Thymus (tissue), 11 donors: ENCODE data around the gene FGD3. TPM values are rescaled to one million over a fixed set of nuclear protein-coding genes. Genes with fewer than 3 reads are reported as not detected.

ENCODE experiments used
- DNase-seq, 9 donors: peaks; one replicate each; pipeline ENCODE4 v3.0.0-alpha.2; 2013; ENCODE audit warnings: low spot score in 9 of 9, low read depth in 6 of 9, missing footprints in 1 of 9
- H3K27ac ChIP-seq, 2 donors: one replicate each; pipeline ENCODE4 v1.5.1; 2013; ENCODE audit warnings: control low read depth in 1 of 2, low read depth in 1 of 2, low read length in 1 of 2, mild to moderate bottlenecking in 1 of 2, moderate library complexity in 1 of 2
- H3K27me3 ChIP-seq, 2 donors: one replicate each; pipeline ENCODE4 v1.5.1; 2013; ENCODE audit warnings: low read length in 1 of 2; ENCODE audit not compliant: control insufficient read depth in 2 of 2, insufficient read depth in 1 of 2
- H3K36me3 ChIP-seq, 2 donors: one replicate each; pipeline ENCODE4 v1.5.1; 2013; ENCODE audit warnings: low read length in 1 of 2, mild to moderate bottlenecking in 1 of 2, moderate library complexity in 1 of 2; ENCODE audit not compliant: control insufficient read depth in 2 of 2, insufficient read depth in 2 of 2
- H3K4me1 ChIP-seq, 2 donors: one replicate each; pipeline ENCODE4 v1.5.1; 2013; ENCODE audit warnings: low read length in 2 of 2; ENCODE audit not compliant: control insufficient read depth in 2 of 2, insufficient read depth in 2 of 2
- H3K4me3 ChIP-seq, 2 donors: one replicate each; pipeline ENCODE4 v1.5.1; 2013; ENCODE audit warnings: low read length in 2 of 2, control low read depth in 1 of 2, mild to moderate bottlenecking in 1 of 2
- H3K9me3 ChIP-seq, 2 donors: one replicate each; pipeline ENCODE4 v1.5.1; 2013; ENCODE audit warnings: low read length in 1 of 2, mild to moderate bottlenecking in 1 of 2; ENCODE audit not compliant: control insufficient read depth in 2 of 2, insufficient read depth in 1 of 2
- WGBS: extraction: QIAGEN DNeasy Blood & Tissue Kit; methylation state at CpG from one replicate; pipeline ENCODE4 v1.1.7; 2013; 5-methylcytosine and 5-hydroxymethylcytosine counted together
- polyA plus RNA-seq: library from polyadenylated mRNA; stranded (reverse); fragments of 200-250 nt; gene quantifications from one replicate; pipeline ENCODE4 v1.2.3, GENCODE V29; 2013
- total RNA-seq: library from RNA; stranded (reverse); fragments of 120-200 nt; gene quantifications from one replicate; pipeline ENCODE4 v1.2.4, GENCODE V29; 2013
- donor health status: healthy.

The FGD3 gene
- total and polyA plus RNA-seq, 2 donors, result 35.7 to 48.9 TPM

- WGBS, result 91% methylated on average over 13 of the region's 13 CpGs
- Histone ChIP-seq H3K27me3 (no peaks in the 10 kb centered on the region), H3K27ac (no peak overlapping the region), H3K4me3 (no peak overlapping the region), H3K4me1 (peaks cover 5 to 11% of the 10 kb centered on the region in 2 donors), H3K9me3 (no peaks in the 10 kb centered on the region), H3K36me3 (peaks cover 37 to 38% of the 10 kb centered on the region in 2 donors)
- no peak for DNase-seq
Measured at GRCh38 chr9:93079371-93079770, 132.0 kb downstream of the FGD3 start.

GRCh38 chr9:93080406-93080805 lies 133.1 kb downstream of the FGD3 start:
- H3K4me1 ChIP-seq, result peaks cover 5 to 11% of the 10 kb centered on the region in 2 donors
- no peak overlapping the region for H3K27ac ChIP-seq
- over 99% methylated on average over 9 of the region's 9 CpGs for WGBS
- peaks cover 44 to 45% of the 10 kb centered on the region in 2 donors for H3K36me3 ChIP-seq
- no peaks in the 10 kb centered on the region for H3K9me3 ChIP-seq
- H3K27me3 ChIP-seq, result no peaks in the 10 kb centered on the region
- no peak for DNase-seq
- H3K4me3 ChIP-seq, result no peak overlapping the region

- Histone ChIP-seq H3K4me3 (no peak overlapping the region), H3K27ac (no peak overlapping the region)
Measured at GRCh38 chr9:93081081-93081529, 133.8 kb downstream of the FGD3 start.

DNA sequence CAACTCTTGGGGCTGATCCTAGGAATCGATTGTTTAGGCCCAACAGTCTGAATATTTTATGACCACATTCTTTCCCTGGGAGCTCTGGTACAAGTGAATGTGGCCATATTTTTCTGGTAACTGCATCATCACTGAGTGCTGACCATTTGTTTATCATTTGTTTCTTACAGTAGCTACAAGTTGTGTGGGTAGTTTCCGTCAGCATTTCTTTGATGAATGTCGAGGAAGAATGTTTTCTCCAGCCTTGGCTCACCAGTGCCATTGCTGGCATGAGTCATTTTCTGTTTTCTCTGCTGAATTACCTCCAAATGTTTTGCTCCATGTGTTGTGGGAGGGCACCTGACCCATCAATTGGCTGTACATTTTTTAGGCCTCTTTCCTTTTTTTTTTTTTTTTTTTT lies 134.6 kb downstream of the FGD3 start:
- no peak overlapping the region for H3K4me3 ChIP-seq
- WGBS, result 96% methylated on average over 3 of the region's 3 CpGs
- DNase-seq, result no peak
- H3K9me3 ChIP-seq, result peaks cover 2 to 3% of the 10 kb centered on the region in 2 donors
- H3K4me1 ChIP-seq, result peaks cover 5 to 11% of the 10 kb centered on the region in 2 donors
- no peak overlapping the region for H3K27ac ChIP-seq
- peaks cover 47 to 50% of the 10 kb centered on the region in 2 donors for H3K36me3 ChIP-seq
- H3K27me3 ChIP-seq, result no peaks in the 10 kb centered on the region

More at GRCh38 chr9:93081081-93081529, 133.8 kb downstream of the FGD3 start:
- peaks cover 5 to 11% of the 10 kb centered on the region in 2 donors for H3K4me1 ChIP-seq
- no peak for DNase-seq
- H3K36me3 ChIP-seq, result peaks cover 44 to 49% of the 10 kb centered on the region in 2 donors
- H3K9me3 ChIP-seq, result peaks cover 2 to 3% of the 10 kb centered on the region in 2 donors
- H3K27me3 ChIP-seq, result no peaks in the 10 kb centered on the region
- WGBS, result 98% methylated on average over 10 of the region's 10 CpGs

DNA sequence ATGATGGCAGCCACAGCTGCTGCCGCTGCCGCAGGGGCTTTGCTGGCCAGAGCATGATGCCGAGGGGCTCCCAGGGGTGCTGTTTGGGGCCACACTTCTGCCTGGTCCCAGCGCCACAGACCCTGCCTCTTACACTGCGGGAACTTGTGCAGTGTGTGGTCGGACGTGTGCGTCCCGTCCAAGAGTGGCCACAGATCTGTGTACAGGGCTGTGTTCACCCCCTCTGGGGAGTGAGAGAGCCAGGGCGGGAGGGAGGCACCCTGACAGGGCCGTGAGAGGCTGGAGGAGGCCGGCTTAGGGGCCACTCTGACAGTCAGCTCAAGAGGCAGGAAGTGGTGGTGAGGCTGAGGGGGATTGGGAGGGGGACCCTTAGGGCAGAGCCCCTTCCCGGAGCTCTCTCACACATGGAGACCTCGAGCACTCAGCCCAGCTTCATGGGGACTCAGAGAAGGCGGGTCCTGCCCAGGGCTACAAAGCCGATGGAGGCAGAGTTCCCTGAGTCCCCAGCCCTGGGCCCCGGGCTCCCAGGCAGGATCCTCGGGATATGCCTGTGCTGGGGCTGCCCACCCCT lies 135.6 kb downstream of the FGD3 start:
- H3K36me3 ChIP-seq, result peaks cover 48 to 49% of the 10 kb centered on the region in 2 donors
- H3K27ac ChIP-seq, result no peak overlapping the region
- peaks cover 5 to 11% of the 10 kb centered on the region in 2 donors for H3K4me1 ChIP-seq
- WGBS, result 41% methylated on average over 18 of the region's 18 CpGs
- peak in 1 of 9 donors; percentile 52 for DNase-seq
- no peaks in the 10 kb centered on the region for H3K27me3 ChIP-seq
- H3K4me3 ChIP-seq, result no peak overlapping the region
- peaks cover 2 to 3% of the 10 kb centered on the region in 2 donors for H3K9me3 ChIP-seq

DNA sequence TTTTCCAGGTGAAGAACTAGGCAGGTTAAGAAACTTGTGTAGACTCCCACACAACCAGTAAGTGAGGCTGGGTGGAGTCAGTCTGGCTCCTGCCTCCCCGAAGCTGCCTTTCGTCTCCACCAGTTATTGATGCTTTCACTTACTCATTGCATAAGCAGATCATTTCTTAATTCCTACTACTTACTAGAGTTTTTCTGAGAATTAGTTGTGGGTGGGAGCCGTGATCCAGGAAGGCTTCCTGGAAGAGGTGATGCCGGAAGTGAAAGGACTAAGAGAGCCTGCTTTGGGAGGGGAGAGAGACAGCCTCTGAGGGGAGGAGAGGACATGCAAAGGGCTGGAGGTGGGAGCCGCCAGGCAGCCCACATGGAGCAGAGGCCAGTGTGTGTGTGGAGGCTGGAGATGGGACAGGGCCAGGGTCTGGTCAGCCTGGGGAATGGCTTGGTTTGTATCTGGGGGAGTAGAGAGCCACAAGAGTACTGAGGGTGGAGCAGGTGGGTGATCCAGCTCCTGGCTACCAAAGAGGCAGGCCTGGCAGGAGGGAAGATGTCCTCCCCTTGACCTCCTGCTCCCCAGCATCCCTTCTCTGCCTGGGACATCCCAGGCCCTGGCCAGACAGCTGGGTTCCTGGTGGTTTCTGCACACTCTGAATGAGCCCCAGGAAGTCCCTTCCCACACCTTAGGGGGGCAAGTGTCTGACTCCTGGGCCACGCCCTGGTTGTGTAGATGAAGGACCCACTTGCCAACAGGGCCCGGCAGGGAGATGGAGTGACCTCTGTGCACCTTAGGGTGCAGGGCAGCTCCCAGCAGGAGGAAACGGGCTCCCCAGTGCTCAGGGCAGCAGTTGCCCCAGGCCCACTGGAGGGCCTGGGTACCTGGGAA lies 136.5 kb downstream of the FGD3 start:
- no peak for DNase-seq
- H3K9me3 ChIP-seq, result peaks cover 2 to 3% of the 10 kb centered on the region in 2 donors
- peaks cover 5 to 11% of the 10 kb centered on the region in 2 donors for H3K4me1 ChIP-seq
- H3K27ac ChIP-seq, result no peak overlapping the region
- H3K27me3 ChIP-seq, result no peaks in the 10 kb centered on the region
- WGBS, result 96% methylated on average over 8 of the region's 8 CpGs
- no peak overlapping the region for H3K4me3 ChIP-seq
- peaks cover 44 to 45% of the 10 kb centered on the region in 2 donors for H3K36me3 ChIP-seq

DNA sequence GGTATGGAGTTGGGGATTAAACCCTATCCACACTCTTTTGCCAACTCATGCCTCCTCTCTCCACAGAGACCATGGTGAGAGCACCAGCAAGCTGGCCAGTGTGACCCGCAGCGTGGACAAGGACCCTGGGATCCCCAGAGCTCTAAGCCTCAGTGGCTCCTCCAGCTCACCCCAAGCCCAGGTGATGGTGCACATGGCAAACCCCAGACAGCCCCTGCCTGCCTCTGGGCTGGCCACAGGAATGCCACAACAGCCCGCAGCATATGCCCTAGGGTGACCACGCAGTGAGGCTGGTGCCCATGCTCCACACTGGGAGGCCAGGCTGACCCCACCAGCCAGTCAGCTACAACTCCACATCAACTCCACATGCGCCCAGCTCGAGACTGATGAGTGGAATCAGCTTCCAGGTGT lies 137.2 kb downstream of the FGD3 start:
- H3K27me3 ChIP-seq, result no peaks in the 10 kb centered on the region
- H3K9me3 ChIP-seq, result peaks cover 2 to 3% of the 10 kb centered on the region in 2 donors
- H3K27ac ChIP-seq, result no peak overlapping the region
- no peak overlapping the region for H3K4me3 ChIP-seq
- 99% methylated on average over 6 of the region's 6 CpGs for WGBS
- no peak for DNase-seq
- H3K36me3 ChIP-seq, result peaks cover 38 to 39% of the 10 kb centered on the region in 2 donors
- peaks cover 5 to 11% of the 10 kb centered on the region in 2 donors for H3K4me1 ChIP-seq

GRCh38 chr9:93085676-93086075 lies 138.4 kb downstream of the FGD3 start:
- 97% methylated on average over 4 of the region's 4 CpGs for WGBS
- no peaks in the 10 kb centered on the region for H3K27me3 ChIP-seq
- no peak overlapping the region for H3K4me3 ChIP-seq
- no peak for DNase-seq
- peaks cover 5 to 11% of the 10 kb centered on the region in 2 donors for H3K4me1 ChIP-seq
- no peak overlapping the region for H3K27ac ChIP-seq
- peaks cover 35 to 36% of the 10 kb centered on the region in 2 donors for H3K36me3 ChIP-seq
- H3K9me3 ChIP-seq, result peaks cover 2 to 3% of the 10 kb centered on the region in 2 donors
